MM.1S (cell line): ENCODE measurements around the gene NEGR1.

ENCODE experiments used
- DNase-seq: peaks from one replicate; pipeline ENCODE4 v3.0.0-alpha.2; 2015
- H2AFZ ChIP-seq: fragments of 300-600 bp; sonication (generic); 2 replicates; pipeline ENCODE4 v1.6.0; 2016; ENCODE audit warnings: antibody characterized with exemption, low read length
- H3F3A ChIP-seq: fragments of 300-600 bp; sonication (generic); 2 replicates; pipeline ENCODE4 v1.6.1; 2016; ENCODE audit warnings: mild to moderate bottlenecking, antibody characterized with exemption, low read length, moderate library complexity, mixed read lengths; ENCODE audit not compliant: insufficient read depth
- H3K27ac ChIP-seq: fragments of 300-600 bp; sonication (generic); 2 replicates; pipeline ENCODE4 v1.5.1; 2016; ENCODE audit warnings: mild to moderate bottlenecking, low read length
- H3K27me3 ChIP-seq: fragments of 300-600 bp; sonication (generic); replicated peaks from 2 replicates; pipeline ENCODE4 v1.6.0; 2016; ENCODE audit warnings: low read length; ENCODE audit not compliant: insufficient read depth
- H3K36me3 ChIP-seq: fragments of 300-600 bp; sonication (generic); replicated peaks from 2 replicates; pipeline ENCODE4 v1.6.1; 2016; ENCODE audit warnings: mild to moderate bottlenecking, low read length, mixed read lengths; ENCODE audit not compliant: insufficient read depth
- H3K4me1 ChIP-seq: fragments of 300-600 bp; sonication (generic); 2 replicates; pipeline ENCODE4 v1.6.1; 2016; ENCODE audit warnings: low read length, mixed read lengths
- H3K4me2 ChIP-seq: fragments of 300-600 bp; sonication (generic); 2 replicates; pipeline ENCODE4 v1.6.0; 2016; ENCODE audit warnings: low read depth, low read length
- H3K4me3 ChIP-seq: fragments of 300-600 bp; sonication (generic); 2 replicates; pipeline ENCODE4 v1.5.1; 2016; ENCODE audit warnings: low read length, mixed read lengths
- H3K79me2 ChIP-seq: fragments of 300-600 bp; sonication (generic); 2 replicates; pipeline ENCODE4 v1.6.1; 2016; ENCODE audit warnings: mixed run types, low read length, mixed read lengths
- H3K9ac ChIP-seq: fragments of 300-600 bp; sonication (generic); 2 replicates; pipeline ENCODE4 v1.6.1; 2016; ENCODE audit warnings: low read length, mixed read lengths
- H3K9me2 ChIP-seq: fragments of 300-600 bp; sonication (generic); replicated peaks from 2 replicates; pipeline ENCODE4 v1.6.1; 2016; ENCODE audit warnings: mild to moderate bottlenecking, low read length, mixed read lengths; ENCODE audit not compliant: insufficient read depth
- H3K9me3 ChIP-seq: fragments of 300-600 bp; sonication (generic); replicated peaks from 2 replicates; pipeline ENCODE4 v1.6.1; 2016; ENCODE audit warnings: mild to moderate bottlenecking, low read length, mixed read lengths; ENCODE audit not compliant: insufficient read depth
- H4K20me1 ChIP-seq: fragments of 300-600 bp; sonication (generic); 2 replicates; pipeline ENCODE4 v1.6.1; 2016; ENCODE audit warnings: mild to moderate bottlenecking, low read length, moderate library complexity, mixed read lengths; ENCODE audit not compliant: insufficient read depth
- EZH2 ChIP-seq: fragments of 300-600 bp; sonication (generic); optimal IDR thresholded peaks from 2 replicates; pipeline ENCODE3; 2017; ENCODE audit warnings: low read depth, mild to moderate bottlenecking, antibody characterized with exemption, low read length, mixed read lengths
- EZH2phosphoT487 ChIP-seq: fragments of 300-600 bp; sonication (generic); IDR thresholded peaks from 2 replicates; pipeline ENCODE4 v1.6.1; 2018; ENCODE audit warnings: antibody characterized with exemption, low read length
- TF ChIP-seq, protein P1 (sequence below): fragments of 300-600 bp; sonication (generic); IDR thresholded peaks from 2 replicates; pipeline ENCODE4 v1.5.1; 2016; ENCODE audit warnings: antibody characterized with exemption, low read length, mixed read lengths

The NEGR1 gene

DNA sequence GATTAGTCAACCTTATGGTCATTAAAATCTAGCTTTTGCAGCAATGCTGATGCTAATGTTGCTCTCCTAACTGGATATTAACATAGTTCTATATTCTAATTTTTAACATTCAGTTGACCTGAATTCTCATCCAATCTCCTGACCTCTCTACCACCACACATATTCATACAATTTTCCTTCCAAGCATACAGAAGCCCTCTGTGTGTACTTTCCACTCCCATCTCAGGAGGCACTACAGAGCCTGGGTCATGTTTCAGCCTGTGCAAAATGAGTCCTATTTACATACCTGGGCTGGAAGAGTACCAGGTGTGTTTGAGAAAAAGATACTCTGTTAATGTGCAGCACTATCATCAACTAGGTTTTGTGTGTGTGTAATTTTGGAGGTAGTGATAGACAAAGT, 486.3 kb downstream of the NEGR1 start:
- no peaks in the 10 kb centered on the region for H3K9me2 ChIP-seq
- no peaks in the 10 kb centered on the region for H3K9me3 ChIP-seq
- H3F3A ChIP-seq, result no peaks in the 10 kb centered on the region
- H3K9ac ChIP-seq, result no peak overlapping the region
- no peak overlapping the region for H3K4me2 ChIP-seq
- H3K4me1 ChIP-seq, result no peaks in the 10 kb centered on the region
- no peak for TF ChIP-seq EZH2phosphoT487
- TF ChIP-seq, protein P1, sequence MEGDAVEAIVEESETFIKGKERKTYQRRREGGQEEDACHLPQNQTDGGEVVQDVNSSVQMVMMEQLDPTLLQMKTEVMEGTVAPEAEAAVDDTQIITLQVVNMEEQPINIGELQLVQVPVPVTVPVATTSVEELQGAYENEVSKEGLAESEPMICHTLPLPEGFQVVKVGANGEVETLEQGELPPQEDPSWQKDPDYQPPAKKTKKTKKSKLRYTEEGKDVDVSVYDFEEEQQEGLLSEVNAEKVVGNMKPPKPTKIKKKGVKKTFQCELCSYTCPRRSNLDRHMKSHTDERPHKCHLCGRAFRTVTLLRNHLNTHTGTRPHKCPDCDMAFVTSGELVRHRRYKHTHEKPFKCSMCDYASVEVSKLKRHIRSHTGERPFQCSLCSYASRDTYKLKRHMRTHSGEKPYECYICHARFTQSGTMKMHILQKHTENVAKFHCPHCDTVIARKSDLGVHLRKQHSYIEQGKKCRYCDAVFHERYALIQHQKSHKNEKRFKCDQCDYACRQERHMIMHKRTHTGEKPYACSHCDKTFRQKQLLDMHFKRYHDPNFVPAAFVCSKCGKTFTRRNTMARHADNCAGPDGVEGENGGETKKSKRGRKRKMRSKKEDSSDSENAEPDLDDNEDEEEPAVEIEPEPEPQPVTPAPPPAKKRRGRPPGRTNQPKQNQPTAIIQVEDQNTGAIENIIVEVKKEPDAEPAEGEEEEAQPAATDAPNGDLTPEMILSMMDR, result no peak
- TF ChIP-seq EZH2, result no peak
- no peak for DNase-seq
- H3K27ac ChIP-seq, result no peak overlapping the region
- H3K27me3 ChIP-seq, result no peaks in the 10 kb centered on the region
- no peaks in the 10 kb centered on the region for H3K79me2 ChIP-seq
- H2AFZ ChIP-seq, result no peak overlapping the region
- no peaks in the 10 kb centered on the region for H4K20me1 ChIP-seq
- no peaks in the 10 kb centered on the region for H3K36me3 ChIP-seq
- no peak overlapping the region for H3K4me3 ChIP-seq

DNA sequence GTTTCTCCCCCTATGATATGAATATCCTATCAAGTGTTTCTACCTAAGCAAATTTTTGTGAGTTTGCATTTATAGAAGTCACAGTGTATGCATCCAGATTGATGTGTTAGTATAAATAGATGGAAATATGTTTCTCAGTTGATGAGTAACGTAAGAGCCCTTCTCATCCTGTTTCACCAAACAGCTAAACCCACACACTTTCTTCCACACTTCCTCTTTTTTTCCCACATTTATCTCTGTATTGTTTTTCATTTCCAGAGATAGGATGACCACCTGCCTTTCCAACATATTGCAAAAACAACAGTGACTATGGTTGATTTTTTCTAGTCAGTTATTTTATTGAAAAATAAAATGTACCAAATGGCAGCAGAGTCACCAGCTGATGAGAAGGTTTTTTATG, 490.1 kb downstream of the NEGR1 start:
- H3K36me3 ChIP-seq, result no peaks in the 10 kb centered on the region
- H3K9me2 ChIP-seq, result no peaks in the 10 kb centered on the region
- TF ChIP-seq EZH2 (no peak), EZH2phosphoT487 (no peak)
- TF ChIP-seq, protein P1, result no peak
- H3K27me3 ChIP-seq, result no peaks in the 10 kb centered on the region
- DNase-seq, result no peak
- no peak overlapping the region for H3K4me2 ChIP-seq
- H3K27ac ChIP-seq, result no peak overlapping the region
- H3K9me3 ChIP-seq, result no peaks in the 10 kb centered on the region
- no peaks in the 10 kb centered on the region for H3K4me1 ChIP-seq
- H2AFZ ChIP-seq, result no peak overlapping the region
- no peak overlapping the region for H3K4me3 ChIP-seq
- H3K79me2 ChIP-seq, result no peaks in the 10 kb centered on the region
- H4K20me1 ChIP-seq, result no peaks in the 10 kb centered on the region
- no peak overlapping the region for H3K9ac ChIP-seq
- H3F3A ChIP-seq, result no peaks in the 10 kb centered on the region

DNA sequence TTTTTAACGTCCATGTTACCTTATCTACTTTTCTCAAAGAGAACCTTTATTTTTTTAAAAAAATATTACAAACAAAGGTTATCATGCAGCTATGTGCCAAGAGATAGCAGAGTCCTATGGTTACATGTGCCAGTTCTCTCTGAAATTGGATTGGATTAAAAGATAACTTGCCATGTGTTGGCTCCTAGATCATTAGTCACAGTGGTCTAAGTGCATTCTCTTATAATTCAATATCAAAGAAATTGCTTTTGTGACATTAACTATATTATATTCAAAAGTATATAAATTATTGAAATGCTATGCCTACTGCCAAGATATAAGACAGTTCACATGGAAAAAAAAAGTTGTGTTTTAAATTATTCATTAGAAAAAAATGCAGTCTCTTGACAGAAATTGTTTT, 494.2 kb downstream of the NEGR1 start:
- H3K9ac ChIP-seq, result no peak overlapping the region
- H3K27ac ChIP-seq, result no peak overlapping the region
- no peaks in the 10 kb centered on the region for H4K20me1 ChIP-seq
- H3K4me3 ChIP-seq, result no peak overlapping the region
- DNase-seq, result no peak
- H3F3A ChIP-seq, result no peaks in the 10 kb centered on the region
- H2AFZ ChIP-seq, result no peak overlapping the region
- TF ChIP-seq, protein P1, result no peak
- TF ChIP-seq EZH2phosphoT487 (no peak), EZH2 (no peak)
- no peak overlapping the region for H3K4me2 ChIP-seq
- H3K9me3 ChIP-seq, result no peaks in the 10 kb centered on the region
- no peaks in the 10 kb centered on the region for H3K36me3 ChIP-seq
- no peaks in the 10 kb centered on the region for H3K9me2 ChIP-seq
- no peaks in the 10 kb centered on the region for H3K79me2 ChIP-seq
- no peaks in the 10 kb centered on the region for H3K27me3 ChIP-seq
- no peaks in the 10 kb centered on the region for H3K4me1 ChIP-seq
